Retina (tissue), 1 donor: Measurements from ENCODE around the gene RAB7A.
"Not testable (repeated sequence)": the region's sequence is repeated elsewhere in the genome, so short reads cannot be mapped to it uniquely, and the experiment has no call there.

Experiments used
- DNase-seq: peaks from one replicate; pipeline ENCODE4 v3.0.0-alpha.2; 2016

The RAB7A gene

DNA sequence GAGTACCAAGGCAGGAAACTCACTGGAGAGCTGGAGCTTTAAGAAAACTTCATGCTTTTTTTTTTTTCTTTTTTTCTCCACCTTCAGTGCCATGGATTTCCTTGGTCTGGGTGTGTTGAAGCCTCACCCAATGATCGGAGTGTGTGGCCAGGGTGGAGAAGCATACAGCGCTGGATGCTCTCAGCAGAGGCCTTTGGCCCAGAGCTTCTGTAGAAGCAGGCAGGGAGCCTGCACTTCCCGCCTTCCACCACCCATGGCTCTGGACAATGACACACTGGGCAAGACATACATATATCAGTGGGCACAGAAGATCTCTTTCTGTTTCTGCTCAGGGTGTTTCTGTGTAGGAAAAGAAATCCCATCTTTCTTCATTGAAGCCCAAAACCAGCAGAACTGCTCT lies 97.6 kb downstream of the RAB7A start:
- DNase-seq: no peak

DNA sequence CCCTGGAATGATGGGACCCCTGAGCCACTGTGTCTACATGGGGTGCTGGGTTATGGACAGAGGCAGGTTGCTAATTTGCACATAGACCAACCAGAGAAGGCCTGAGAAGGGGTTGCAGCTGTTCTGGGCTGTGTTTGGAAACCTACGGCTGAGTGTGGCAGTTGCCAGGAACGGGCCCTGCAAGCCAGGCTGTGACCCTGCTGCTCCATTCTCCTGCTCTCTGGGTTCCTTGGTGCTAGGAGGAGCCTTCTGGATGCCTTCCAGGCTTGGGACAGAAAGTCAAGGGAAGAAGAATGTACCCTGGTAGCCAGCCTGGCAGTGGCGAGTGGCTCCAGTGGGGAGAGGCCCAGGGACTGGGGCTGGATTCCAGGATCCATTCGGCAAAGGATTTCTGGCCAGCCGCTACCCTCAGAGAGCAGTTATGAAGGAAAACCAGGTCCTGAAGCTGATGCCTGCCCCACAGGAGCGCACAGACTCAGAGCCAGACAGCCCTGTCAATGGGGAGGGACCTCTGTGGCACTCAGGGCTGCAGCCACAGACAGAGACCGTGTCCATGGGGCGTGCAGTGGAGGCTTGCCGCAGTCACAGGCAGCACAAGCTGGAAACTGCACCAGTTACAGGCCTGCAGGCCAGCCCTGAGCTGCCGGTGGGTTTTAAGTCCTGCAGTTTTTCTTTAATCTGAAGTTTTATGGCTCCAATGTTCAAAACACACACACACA lies 98.3 kb downstream of the RAB7A start:
- DNase-seq: no peak

DNA sequence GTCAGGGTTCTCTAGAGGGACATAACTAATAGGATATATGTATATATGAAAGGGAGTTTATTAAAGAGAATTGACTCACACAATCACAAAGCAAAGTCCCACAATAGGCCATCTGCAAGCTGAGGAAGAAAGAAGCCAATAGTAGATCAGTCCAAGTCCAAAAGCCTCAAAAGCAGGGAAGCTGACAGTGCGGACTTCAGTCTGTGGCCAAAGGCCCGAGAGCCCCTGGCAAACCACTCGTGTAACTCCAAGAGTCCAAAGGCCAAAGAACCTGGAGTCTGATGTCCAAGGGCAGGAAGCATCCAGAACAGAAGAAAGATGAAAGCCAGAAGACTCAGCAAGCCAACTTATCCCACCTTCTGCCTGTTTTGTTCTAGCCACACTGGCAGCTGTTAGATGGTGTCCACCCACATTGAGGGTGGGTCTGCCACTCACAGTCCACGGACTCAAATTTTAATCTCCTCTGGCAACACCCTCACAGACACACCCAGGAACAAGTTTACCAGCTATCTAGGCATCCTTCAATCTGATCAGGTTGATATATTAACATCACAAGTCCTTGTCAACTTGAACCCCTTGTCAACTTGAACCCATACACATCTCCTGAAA lies 99.2 kb downstream of the RAB7A start:
- no peak for DNase-seq

DNA sequence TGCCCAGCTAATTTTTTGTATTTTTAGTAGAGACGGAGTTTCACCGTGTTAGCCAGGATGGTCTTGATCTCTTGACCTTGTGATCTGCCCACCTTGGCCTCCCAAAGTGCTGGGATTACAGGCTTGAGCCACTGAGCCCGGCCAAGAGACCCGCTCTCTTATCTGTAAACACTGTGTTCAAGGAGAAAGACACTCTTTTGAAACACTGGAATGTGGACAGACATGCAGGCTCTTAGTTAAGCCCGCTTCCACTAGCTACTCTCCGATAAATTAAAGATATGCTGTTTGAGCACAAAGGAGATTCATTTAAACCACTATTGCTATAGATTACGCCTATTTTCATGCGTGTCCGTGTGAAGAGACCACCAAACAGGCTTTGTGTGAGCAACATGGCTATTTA lies 103.1 kb downstream of the RAB7A start:
- DNase-seq: not testable (repeated sequence)

DNA sequence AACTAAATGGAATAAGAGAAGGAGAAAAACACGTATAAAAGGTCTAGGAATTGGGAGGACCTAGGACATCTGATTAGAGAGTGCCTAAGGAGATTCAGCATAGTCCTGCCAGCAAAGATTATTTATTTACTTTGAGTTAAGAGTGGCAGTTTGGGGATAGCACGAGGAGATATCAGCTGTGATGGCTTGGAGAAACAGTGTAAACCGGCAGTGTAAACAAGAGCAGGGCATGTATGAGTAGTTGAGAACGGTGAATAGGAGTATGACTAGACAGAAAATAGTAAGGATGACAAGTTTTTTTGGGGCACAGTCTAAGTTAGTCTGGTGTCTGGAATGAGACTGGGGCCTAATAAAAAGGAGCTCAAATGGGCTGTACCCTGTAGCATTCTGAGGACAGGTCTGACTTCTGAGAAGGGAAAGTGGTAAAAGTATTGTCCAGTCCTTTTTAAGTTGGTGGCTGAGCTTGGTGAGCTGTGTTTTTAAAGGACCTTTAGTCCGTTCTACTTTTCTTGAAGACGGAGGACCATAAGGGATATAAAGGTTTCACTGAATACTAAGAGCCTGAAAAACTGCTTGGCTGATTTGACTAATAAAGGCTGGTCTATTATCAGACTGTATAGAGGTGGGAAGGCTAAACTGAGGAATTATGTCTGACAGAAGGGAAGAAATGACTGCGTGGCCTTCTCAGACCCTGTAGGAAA lies 104.1 kb downstream of the RAB7A start:
- DNase-seq: not testable (repeated sequence)

DNA sequence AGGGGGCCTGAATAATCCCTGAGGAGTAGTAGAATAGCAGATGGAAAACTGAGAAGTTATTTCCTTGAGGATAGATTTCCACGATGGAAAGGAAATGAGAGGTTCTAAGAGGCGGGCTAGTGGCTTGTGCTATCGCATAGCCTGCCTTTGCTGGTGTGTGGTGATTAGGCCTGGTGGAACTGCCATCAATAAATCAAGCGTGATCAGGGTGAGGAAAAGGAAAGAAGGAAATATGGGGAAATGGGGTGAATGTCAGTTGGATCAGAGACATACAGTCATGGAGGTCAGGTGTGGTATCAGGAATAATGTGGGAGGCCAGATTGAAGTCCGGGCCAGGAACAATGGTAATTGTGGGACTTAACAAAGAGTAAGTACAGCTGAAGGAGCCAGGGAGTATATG lies 104.8 kb downstream of the RAB7A start:
- not testable (repeated sequence) for DNase-seq

DNA sequence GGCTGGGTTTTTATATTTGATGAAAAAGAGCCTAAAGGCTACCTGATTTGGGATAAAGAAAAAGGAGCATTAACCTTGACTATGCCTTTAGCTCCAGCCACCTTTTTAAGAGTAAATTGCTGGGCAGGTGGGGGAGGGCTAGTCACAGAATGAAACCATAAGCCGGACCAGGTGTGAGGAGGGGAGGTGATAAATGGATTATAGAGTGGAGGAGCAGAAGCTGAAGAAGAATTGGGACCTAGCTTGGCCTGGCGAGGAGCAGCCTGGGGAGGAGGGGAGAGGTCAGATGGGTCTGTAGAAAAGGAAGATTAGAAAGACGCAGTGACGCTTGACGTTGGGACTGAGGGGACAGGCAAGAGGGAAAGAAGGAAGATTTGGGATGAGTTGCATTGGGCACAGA lies 107.0 kb downstream of the RAB7A start:
- not testable (repeated sequence) for DNase-seq

DNA sequence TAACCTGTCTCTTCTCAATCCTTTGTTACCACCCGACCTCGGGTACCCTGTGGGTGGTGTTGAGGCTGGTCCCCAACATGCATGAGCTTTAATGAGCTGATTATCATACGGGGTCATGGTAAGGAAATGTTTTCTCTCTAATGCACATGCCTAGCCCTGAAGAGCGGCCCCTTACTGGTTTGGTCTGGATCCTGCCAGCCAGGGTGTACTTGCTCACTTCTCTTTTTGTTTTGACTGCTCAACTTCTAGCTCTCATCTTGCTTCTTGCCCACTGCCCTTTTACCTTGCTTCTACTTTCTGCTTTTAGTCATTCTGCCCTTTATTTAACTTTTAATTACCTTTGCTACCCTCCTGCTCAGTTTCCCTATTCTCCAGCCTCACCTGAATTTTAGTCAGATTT lies 109.1 kb downstream of the RAB7A start:
- DNase-seq: no peak

DNA sequence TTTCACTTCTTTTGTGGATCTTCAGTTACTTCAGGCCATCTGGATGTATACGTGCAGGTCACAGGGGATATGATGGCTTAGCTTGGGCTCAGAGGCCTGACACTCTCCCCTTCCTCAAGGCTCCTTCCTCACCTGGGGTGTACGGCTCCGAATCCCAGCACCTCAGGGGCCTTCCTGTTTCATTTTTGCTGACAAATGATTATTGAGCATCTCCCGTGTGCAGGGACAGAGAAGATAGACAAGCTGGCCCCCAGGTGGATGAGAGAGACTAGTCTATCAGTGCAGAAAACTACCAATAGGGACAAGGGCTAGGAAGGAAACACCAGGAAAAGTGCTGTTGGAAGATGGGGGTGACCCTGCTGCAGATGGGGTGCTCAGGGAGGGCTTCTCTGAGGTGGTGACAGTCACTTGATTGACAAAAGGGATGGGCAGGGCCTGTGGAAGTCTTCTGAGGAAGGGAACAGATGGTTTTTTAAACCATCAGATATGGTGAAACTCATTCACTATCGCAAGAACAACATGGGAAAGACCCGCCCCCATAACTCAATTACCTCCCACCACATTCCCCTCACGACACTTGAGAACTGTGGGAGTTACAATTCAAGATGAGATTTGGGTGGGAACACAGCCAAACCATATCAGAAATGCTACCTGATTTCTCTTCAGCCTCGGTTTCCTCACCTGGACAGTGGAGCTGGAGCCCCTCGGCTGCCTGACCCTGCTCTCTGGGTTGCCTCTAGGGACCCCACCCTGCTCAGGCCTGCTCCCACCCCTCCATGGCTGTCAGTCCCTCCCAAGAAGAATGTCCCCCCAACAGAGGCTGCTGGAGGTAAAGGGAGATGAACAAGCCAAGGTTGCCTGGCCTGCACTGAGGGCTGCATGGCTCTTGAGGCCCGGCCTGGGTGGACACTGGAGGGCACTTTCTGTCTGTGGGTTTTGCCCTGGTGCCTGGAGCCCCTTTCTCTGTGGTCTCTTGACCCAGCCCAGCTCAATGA lies 116.2 kb downstream of the RAB7A start:
- no peak for DNase-seq

DNA sequence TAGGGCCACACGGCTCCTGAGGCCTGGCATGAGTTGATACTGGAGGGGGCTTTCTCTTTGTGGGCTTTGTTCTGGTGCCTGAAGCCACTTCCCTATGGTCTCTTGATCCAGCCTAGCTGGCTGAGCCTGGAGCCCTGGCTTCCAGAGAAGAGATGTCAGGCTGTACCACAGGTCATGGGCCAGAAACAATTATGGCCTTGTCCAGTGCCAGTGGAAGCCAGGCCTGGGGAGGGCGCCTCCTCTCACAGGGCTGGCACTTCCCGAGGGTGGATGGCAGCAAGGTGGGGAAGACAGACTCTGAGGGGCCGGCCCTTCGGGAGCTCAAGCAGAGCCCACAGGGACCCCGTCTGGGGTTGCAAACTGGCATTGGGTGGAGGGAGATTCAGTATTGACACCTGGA lies 118.5 kb downstream of the RAB7A start:
- DNase-seq: no peak

DNA sequence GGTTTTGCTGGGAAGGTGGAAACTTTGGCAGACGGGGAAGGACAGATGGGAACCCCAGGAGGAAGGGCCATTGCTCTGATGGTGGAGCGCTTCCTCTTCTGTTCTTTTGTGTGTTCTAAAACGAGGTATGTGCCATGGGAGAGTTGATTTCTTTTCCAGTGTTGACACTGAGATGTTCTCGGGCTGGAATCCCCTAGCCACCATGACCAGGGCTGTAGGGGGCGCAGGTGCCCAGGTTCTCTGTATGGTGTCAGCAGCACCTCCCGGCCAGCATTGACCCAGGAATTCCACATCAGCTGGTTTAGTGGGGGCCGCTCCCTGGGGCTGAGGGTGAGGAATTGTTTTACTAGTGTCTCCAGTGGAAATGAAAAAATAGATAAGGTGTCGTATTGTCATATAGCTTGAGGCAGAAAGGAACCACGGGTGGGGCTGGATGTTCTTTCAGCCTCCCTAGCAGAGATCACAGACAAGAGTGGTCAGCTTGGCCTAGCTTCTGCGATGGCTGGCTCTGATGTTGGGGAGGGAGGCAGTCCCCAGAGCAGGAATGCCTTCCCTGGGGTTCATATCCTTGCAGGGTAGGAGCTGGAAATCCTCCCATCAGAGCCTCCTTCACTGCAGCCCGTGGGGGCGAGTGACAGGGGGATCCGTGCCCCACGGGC lies 119.3 kb downstream of the RAB7A start:
- no peak for DNase-seq

DNA sequence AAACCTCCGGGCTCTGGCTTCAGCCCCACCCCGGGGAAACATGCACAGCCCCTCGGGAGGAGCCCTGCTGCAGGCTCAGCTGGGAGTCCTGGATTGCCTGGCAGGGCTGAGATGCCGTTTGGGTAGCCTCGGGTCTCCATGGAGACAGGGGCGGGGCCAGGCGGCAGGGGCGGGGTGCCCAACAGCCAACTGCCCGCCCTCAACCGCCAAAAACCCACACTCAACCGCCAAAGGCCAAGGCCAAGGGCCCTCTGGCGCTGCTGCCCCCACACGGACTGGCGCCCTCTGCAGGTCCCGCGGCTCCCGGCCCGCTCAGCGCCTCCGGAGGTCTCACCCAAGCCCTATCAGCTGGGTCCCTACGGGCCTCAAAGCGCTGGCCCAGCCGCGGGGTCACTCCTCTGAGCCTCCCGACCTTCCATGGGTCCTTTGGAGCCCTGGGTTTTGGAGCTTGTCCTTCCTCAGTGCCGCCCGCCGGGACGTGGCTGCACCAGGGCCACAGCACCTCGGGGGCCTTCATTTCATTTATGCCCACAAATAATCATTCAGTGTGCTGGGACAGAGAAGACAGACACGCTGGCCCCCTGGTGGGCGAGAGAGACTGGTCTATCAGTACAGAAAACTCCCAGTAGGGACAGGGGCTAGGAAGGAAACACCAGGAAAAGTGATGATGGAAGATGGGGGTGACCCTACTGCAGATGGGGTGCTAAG lies 119.9 kb downstream of the RAB7A start:
- peak; percentile 92 for DNase-seq

DNA sequence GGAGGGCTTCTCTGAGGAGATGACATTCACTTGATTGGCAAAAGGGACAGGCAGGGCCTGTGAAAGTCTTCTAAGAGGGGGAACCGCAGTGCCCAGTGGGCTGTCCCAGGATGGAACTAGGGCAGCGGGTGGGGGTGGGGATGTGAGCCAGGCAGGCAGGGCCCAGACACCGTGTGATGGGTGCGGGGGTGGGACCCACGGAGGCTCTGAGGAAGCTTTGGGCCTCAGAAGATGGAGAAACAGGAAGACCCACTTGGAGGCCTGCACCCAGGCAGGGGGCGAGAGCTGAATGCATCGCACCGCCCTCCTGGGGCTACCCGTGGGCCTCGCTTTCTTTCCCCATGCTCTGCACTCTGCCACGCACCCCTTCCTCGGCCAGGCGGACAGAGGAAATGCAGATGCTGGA lies 120.5 kb downstream of the RAB7A start:
- DNase-seq: no peak

DNA sequence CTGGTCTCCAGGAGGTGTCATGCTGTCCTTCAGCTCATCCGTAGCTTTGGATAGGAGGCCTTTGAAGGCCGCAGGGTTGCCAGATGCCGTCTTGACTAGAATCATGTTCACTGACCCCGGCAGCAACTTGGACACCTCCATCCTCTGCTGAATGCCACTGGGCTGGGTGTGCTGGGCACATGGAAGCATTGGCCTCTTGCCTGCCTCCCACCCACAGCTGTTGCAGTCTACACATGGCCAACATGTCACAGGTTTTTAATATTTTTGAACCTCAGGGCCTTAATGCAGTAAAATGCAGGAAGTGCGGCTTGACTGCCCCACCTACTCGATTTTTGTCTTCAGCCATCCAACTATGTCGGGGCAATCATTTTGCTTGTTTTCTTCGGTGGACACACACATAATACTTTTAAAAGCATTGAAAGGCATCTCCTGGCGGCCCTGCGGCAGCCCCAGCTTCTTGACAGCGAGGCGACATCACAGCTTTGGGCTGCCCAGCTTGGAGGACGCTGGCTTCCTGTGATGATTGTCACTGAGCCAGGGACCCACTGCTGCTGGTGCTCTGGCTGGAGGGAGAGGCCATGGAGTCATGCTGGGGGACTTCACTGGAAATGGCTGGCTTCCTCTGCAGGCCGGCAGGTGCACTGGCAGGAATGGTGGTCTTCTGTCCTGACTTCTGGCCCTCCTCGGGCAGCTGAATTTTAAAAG lies 121.8 kb downstream of the RAB7A start:
- no peak for DNase-seq

DNA sequence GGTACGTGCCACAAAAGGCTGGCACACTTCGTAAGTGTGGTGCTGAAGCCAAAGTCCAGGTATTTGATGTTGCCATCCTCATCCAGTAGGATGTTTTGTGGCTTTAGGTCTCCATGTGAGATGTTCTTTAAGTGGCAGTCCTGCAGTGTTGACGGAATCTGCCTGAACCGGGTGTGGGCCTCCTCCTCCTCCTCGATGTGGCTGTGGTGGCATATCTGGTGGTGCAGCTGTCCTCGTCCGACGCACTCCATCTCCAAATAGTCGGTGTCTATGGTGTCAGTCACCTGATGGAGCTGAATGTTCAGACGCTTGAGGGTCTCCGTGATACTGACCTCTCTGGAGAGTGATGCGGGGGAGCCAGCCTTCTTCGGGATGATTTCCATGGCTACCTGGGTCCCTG lies 123.0 kb downstream of the RAB7A start:
- DNase-seq: no peak

DNA sequence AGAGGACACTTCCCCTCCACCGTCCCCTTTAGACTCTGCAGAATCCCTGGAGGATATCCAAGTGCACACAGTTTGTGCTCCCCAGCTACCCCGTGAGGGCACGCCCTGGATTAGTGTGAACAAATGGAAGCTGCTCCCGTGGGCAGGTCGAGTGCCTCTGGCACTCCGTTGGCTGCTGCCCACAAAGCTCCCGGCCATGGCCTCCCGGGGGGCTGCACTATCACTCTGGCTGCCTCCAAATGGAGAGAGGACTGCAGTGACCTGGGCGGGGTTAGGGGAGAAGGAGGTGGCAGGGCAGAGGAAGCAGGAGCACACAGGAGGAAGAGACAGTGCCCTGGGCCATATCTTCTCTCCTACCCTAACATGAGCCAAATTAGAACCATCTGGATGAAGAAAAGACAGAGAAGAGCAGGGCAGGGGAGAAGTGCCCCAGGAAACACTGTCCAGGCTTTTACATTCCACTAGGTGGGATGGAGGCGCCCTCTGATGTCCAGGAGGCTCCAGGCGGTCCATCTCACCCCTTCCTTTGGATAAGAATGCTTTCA lies 124.0 kb downstream of the RAB7A start:
- DNase-seq: peak; percentile 14

DNA sequence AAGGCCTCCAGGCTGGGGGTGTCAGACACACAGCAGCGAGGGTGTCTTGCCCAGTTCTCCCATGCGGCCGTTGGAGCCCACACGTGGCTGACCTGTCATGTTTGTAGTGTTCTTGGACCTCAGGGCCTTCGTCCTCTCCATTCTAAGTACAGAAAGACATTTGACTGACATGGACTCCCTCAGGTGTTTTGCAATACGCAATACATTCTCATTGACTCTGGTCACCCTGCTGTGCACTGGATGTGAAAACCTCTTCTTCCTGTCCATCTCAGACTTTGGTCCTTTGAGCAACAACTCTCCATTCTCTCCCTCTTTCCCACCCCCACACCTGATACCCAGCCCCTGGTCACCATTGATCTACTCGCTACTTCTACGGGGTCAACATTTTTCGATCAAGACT lies 124.6 kb downstream of the RAB7A start:
- DNase-seq: no peak

DNA sequence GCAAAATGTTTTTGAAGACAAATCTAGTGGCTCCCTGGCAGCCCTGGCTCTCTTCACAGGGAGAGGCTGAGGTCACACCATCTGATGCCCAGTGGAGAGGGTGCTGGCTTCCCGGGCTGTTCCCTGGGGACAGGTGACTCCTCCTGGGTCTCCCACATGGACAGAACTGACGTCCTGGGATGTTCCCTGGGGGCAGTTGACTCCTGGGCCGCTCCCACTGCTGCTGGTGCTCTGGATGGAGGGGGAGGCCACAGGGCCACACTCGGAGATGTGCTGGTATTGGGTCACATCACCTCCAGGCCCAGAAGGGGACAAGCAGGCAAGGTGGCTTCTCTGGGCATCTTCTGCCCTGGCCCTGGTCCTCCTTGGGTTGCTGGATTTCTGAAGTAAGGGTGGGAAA lies 125.6 kb downstream of the RAB7A start:
- no peak for DNase-seq

DNA sequence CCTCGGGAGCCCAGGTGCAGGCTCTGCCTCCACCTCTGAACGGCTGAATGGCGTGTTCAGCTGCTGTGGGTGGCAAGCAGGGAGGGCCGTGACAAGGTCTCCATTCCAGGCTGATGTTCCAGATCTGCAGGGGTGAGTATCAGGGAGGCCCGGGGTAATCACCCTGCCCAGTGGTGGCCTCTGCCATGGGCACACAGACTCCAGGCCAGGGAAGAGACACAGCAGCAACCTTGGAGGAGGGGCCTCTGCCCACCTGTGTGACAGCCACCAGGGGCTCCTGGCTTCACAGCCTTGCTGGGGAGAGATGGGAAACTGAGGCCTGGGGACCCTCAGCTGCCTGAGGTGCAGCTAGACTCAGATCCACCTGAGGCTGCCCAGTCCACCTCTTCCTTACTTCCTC lies 127.8 kb downstream of the RAB7A start:
- DNase-seq: no peak

DNA sequence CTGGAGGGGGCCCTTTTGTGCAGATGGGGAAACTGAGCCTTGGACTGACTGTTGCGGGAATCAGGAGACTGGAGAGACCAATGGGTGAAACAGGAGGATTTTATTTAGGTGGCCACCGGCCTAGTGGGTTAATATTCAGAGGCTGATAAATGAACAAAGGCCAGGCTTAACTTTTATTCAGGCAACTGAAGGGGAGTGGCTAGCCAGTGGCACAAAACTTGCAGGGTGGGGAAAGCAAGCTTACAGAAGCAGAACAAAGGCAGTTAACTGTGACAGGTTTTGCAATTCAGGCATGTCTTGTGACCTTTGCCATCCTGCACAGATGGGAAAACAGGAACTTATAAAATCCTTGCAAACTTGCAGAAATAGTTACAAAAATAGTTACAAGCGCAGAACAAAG lies 128.5 kb downstream of the RAB7A start:
- DNase-seq: no peak

DNA sequence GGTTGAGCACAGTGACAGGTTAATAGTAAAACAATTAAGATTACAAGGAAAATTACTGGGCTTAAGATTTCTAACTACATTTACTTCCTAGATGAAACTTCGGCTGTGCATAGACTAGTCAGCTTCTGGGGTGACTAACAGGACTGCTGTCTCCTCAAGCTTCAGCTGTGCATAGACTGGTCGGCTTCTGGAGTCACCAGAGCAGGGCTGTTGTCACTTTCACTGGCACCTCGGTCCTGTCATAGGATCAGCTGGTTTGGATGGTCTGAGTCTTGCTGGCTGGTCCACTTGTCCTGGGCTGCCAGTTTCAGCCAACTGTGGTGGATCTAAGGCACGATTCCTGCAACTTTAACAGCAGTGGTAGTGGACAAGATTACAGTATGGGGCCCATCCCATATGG lies 129.6 kb downstream of the RAB7A start:
- no peak for DNase-seq
